T47D (cell line): ENCODE measurements around the gene SWAP70.
A peak's percentile ranks its signal among the peaks of the same experiment; 100 is the strongest.

Experiments
- DNase-seq, 2 experiments: peaks; one replicate each; pipeline versions ENCODE4 v3.0.0 to v3.0.0-alpha.2; 2011 to 2012; ENCODE audit warnings: low read depth in 1 of 2, low spot score in 1 of 2
- JUND ChIP-seq: IDR thresholded peaks from 2 replicates; pipeline ENCODE4 v1.6.1; 2012; ENCODE audit warnings: low read depth
- in situ Hi-C: cut with HindIII; loops from 2 replicates; pipeline ENCODE4 v1.10.0; 2016; ENCODE audit warnings: low sequenced_read_pairs, low pct_unique_long_range_greater_than_20kb

Gene SWAP70

DNA sequence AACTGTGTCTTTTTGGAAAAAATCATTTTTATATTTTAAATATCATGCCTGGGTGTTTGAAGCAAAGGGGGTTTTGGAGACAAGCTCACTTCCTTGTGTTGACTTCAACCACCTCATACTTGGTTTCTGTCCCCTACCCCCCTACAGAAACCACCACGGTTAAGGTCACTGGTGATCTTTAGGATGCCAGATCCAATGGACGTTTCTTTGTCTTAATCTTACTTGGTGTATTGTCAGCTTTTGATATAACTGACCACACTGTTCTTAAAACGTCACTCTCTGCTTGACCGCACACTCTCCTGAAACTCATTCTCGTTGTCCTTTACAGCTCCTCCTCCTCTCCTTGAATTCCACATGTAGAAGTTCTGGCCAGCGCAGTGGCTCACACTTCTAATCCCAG is 34.8 kb upstream of the SWAP70 start:
- in situ Hi-C loops: no loop called here
- DNase-seq: no peak
- TF ChIP-seq JUND: no peak

- TF ChIP-seq JUND: no peak
- no peak for DNase-seq
- in situ Hi-C loops: no loop called here
These were observed 30.2 kb upstream of the SWAP70 start for GRCh38 chr11:9633679-9634078.

DNA sequence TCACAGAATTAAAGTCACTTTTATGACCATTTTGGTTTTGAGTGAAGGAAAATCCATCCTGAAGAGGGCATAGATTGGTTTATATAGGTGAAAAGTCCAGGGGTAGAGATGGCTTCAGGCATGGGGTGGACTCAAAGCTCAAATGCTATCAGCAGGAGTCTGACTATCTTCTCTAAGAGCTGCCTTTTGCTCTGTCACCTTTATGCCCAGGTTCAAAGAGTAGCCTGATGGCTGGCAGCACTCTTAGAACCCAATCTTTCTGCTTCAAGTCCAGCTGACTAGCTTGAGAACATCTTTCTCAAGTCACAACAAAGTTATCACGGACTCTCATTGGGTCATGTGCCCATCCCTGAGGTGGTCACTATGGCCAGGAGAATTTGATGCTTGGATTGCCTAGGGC is 27.2 kb upstream of the SWAP70 start:
- DNase-seq: no peak
- in situ Hi-C loops: no loop called here
- TF ChIP-seq JUND: no peak

DNA sequence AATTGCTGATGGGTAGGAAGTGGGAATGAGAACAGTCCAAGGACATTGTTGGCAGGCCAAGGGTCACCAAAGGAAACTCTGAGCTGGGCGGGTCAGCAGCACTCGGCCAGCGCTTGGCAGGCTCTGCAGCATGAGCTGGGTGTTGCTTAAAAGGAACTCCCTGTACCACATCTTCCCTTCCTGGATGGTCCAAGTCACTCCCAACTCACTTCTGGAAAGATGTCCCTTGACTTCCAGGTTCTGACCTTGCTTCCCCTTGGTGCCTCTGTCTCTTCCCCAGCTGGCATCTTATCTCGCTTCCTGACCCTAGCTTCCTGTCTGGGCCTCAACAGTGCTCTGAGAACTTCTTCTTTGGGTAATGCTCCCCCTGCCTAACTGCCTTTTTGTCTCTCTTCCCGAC is 24.8 kb upstream of the SWAP70 start:
- in situ Hi-C loops: no loop called here
- DNase-seq: no peak
- TF ChIP-seq JUND: no peak

DNA sequence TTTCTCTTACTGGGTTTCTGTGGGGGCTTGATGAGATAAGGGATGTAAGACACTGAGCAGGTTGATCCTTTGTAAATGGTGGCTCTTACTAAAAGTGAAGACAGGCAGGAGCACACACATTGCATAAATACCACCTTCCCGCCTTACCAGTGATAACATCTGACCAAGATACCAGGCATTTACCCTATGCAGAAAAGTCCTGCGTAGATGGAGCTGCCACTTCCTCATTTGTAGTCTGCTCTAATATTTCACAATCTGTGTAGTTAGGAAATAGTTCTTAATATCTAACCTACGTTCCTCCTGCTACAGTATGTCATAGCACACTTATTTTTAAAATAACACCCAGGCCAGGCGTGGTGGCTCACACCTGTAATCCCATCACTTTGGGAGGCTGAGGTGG is 23.9 kb upstream of the SWAP70 start:
- in situ Hi-C loops: no loop called here
- TF ChIP-seq JUND: no peak
- DNase-seq: no peak

- no peak for TF ChIP-seq JUND
- in situ Hi-C loops: no loop called here
- DNase-seq: no peak
These were observed 21.0 kb upstream of the SWAP70 start for GRCh38 chr11:9642894-9643293.

DNA sequence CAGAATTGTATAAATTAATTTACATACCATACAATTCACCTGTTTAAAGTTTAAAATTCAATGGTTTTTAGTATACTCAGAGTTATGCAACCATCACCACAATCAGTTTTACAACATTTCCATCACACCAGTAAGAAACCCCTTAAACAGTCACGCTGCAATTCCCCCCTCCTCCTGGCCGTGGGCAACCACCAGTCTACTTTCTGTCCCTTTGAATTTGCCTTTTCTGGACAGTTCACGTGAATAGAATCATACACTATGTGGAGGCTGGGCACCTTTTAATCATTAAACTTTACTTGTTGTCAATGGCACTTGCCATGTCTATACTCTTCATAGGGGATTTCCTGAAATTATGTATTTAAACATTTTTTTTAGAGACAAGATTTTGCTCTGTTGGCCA is 20.1 kb upstream of the SWAP70 start:
- in situ Hi-C loops: no loop called here
- no peak for TF ChIP-seq JUND

DNA sequence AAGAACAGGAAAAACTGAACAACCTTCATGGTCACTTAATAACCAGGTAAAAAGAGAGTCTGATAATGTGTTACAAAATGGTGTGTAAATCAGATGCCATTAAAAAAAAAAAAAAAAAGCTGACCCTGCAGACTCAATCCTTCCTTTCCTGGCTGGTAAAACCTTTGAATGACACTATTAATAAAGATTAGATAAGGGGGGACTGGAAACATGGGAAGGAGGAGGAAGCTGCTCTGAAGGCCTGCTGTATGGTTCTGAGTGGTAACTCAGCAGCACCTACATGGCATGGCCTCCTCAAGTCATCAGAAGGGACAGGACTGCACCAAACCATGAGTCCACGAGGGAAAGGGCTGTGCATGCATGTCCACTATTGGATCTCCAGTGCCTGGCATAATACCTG is 18.0 kb upstream of the SWAP70 start:
- no peak for DNase-seq
- TF ChIP-seq JUND: no peak
- in situ Hi-C loops: no loop called here

More for the DNA sequence above, 20.1 kb upstream of the SWAP70 start:
- no peak for DNase-seq

DNA sequence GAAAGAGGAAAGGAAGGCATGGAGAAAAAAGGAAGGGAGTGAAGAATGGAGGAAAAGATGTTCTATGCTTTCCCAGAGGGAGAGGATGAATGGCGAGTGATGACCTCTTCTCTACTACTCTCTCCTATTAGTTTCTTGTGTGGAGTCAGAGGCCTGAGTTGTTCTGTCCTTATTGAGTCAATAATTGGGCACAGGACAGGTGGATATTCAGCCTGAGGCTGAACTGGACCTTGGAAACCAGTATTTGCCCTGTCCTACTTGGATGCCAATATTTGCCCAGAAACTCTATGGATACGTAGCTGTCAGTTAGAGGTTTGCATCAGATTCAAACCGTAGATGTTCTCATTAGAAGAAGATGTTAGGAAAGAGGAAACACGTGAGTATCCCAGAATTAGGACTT is 17.6 kb upstream of the SWAP70 start:
- peak in 1 of 2 experiments; percentile 50 for DNase-seq
- TF ChIP-seq JUND: no peak
- in situ Hi-C loops: no loop called here

DNA sequence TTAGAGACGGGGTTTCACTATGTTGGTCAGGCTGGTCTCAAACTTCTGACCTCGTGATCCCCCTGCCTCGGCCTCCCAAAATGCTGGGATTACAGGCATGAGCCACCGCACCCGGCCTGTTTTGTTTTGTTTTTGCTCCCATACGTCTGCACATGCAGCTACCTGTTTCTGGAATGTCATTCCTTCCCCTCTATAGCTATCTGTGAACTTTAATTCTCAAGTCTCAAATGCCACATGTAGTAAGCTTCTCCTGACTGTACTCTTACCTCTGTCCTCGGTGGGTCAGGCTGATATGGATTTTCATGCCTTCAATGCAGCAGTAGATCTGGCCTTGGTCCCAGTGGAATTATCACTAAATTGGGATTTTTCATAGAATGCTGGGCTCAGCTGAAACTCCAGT is 12.4 kb upstream of the SWAP70 start:
- in situ Hi-C loops: no loop called here
- no peak for TF ChIP-seq JUND
- DNase-seq: no peak

DNA sequence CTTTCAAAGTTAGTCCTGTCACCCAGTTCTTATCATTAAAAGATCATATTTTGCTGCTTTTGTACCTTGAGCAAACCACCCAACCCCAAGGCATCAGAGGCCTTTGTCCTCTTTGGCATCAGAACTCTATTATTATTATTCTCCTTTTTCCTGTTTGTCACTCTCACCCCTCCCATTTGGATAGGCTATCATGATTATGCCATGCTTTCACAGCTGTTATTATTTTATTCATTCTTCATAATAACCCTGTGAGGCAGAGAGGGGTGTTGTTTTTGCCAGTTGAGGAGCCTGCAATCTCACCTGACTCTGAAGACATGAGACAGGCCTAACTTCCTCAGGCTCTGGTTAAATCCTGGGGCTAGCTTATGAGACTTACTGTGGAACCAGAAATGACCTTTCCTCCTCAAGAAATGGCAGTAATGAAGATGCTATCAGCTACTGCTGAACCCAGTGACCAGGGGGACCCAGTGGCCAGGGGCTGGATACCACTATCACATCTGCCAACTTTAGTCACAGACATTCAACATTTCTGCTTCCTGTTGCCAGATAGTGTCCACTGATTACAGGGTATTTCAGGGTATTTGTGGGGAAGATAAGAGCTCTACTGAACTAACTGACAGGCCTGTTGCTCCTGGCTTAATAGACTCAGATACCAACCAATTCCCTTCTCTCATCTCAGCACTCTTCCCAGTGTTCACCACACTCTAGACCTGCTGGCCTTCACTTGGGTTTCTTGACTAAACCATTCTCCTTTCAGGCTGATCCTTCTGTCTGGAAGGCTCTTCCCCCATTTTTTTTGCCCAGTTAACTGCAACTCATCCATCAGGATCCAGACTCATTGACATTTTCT is 11.8 kb upstream of the SWAP70 start:
- TF ChIP-seq JUND: no peak
- in situ Hi-C loops: no loop called here
- DNase-seq: no peak

DNA sequence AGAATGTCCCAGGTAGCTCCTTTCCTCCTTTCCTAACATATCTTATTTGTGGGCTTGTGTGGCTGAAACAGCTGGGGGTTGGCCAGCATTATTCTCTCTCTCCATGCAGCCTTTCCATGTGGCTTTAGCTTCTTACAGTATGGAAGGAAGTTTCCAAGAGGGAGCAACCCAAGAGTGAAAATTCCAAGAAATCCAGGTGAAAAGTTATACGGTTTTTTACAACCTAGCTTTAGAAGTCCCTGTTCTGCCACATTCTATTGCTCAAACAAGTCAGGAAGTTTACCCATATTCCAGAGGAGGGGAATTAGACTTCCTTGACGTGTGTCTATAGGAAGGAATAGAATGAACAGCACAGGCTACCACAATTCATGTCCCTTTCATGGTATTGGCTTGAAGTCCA is 10.0 kb upstream of the SWAP70 start:
- in situ Hi-C loops: no loop called here
- no peak for TF ChIP-seq JUND
- no peak for DNase-seq

DNA sequence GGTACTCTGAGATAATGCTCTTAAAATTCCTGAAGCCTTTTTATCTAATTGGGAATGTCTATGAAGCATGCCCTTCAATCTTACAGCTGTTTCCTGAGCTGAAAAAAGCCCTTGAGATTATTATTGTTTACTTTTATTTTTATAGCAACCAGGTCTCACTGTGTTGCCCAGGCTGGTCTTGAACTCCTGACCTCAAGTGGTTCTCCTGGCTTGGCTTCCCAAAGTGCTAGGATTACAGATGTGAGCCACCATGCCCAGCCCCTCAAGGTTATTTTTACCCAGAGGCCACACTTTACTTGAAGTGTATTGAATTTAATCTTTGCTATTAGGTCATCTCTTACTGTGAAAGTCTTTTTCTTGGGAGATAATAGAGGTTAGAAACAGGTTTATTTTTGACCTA is 7.0 kb upstream of the SWAP70 start:
- in situ Hi-C loops: no loop called here
- TF ChIP-seq JUND: no peak
- DNase-seq: no peak

GRCh38 chr11:9657531-9657930 is 6.3 kb upstream of the SWAP70 start:
- in situ Hi-C loops: no loop called here
- TF ChIP-seq JUND: no peak
- no peak for DNase-seq

GRCh38 chr11:9660886-9661285 is 3.0 kb upstream of the SWAP70 start:
- DNase-seq: no peak
- TF ChIP-seq JUND: no peak
- in situ Hi-C loops: no loop called here
